WTC11 (cell line): ENCODE results near the gene RHOH. TPM values are rescaled to one million over a fixed set of nuclear protein-coding genes. Genes with fewer than 3 reads are reported as not detected.

Source experiments
- ATAC-seq: fragments of 200-7000 bp; cut with Tn5 transposase; 2 replicates; pipeline ENCODE4 v1.10.0; 2021; ENCODE audit warnings: mild to moderate bottlenecking, moderate library complexity
- CTCF ChIA-PET: fragments of 300-600 bp; sonication (Branson Sonifier 250); formaldehyde crosslinking; loops from one replicate; lab custom pipeline; 2021; ENCODE audit warnings: antibody characterized with exemption; lab: Charles Lee
- POLR2A ChIA-PET: fragments of 350-600 bp; sonication (Branson Sonifier 250); formaldehyde crosslinking; loops from one replicate; lab custom pipeline; 2021; ENCODE audit warnings: antibody characterized with exemption; lab: Charles Lee
- DNase-seq: peaks from one replicate; pipeline ENCODE4 v3.0.0; 2021; ENCODE audit warnings: low spot score
- H3K27ac Mint-ChIP-seq: 2 replicates; pipeline ENCODE4 v1.8.0; 2021; ENCODE audit warnings: mixed read lengths
- H3K27me3 Mint-ChIP-seq: 2 replicates; pipeline ENCODE4 v1.8.0; 2021; ENCODE audit warnings: low read depth, mild to moderate bottlenecking, moderate library complexity, mixed read lengths
- H3K36me3 Mint-ChIP-seq: 2 replicates; pipeline ENCODE4 v1.8.0; 2021; ENCODE audit warnings: mixed read lengths
- H3K4me1 Mint-ChIP-seq: 2 replicates; pipeline ENCODE4 v1.8.0; 2022; ENCODE audit warnings: mixed read lengths
- H3K4me3 Mint-ChIP-seq: 2 replicates; pipeline ENCODE4 v1.8.0; 2021; ENCODE audit warnings: mild to moderate bottlenecking, moderate library complexity, mixed read lengths
- H3K9me3 Mint-ChIP-seq: 2 replicates; pipeline ENCODE4 v1.8.0; 2021; ENCODE audit warnings: mixed read lengths
- EMX1 ChIP-seq: fragments of 250-450 bp; sonication (Bioruptor Pico); IDR thresholded peaks from 2 replicates; pipeline ENCODE4 v1.8.0; 2021; ENCODE audit warnings: mild to moderate bottlenecking
- FOXJ3 ChIP-seq: sonication (generic); formaldehyde crosslinking; IDR thresholded peaks from 2 replicates; pipeline ENCODE4 v1.9.0; 2021; ENCODE audit warnings: missing genetic modification reagents, mild to moderate bottlenecking, borderline replicate concordance
- FOXK1 ChIP-seq: sonication (generic); formaldehyde crosslinking; IDR thresholded peaks from 2 replicates; pipeline ENCODE4 v1.8.0; 2022; ENCODE audit warnings: mild to moderate bottlenecking, moderate library complexity, missing genetic modification reagents
- NFATC4 ChIP-seq: fragments of 250-450 bp; sonication (Bioruptor Pico); IDR thresholded peaks from 2 replicates; pipeline ENCODE4 v1.9.0; 2021; ENCODE audit warnings: mild to moderate bottlenecking
- PRDM15 ChIP-seq: sonication (generic); formaldehyde crosslinking; IDR thresholded peaks from 2 replicates; pipeline ENCODE4 v1.8.0; 2022; ENCODE audit warnings: missing genetic modification reagents
- RELA ChIP-seq: sonication (generic); formaldehyde crosslinking; IDR thresholded peaks from 2 replicates; pipeline ENCODE4 v1.8.1; 2022; ENCODE audit warnings: missing genetic modification reagents, mild to moderate bottlenecking, borderline replicate concordance
- SMAD4 ChIP-seq: sonication (generic); formaldehyde crosslinking; IDR thresholded peaks from 2 replicates; pipeline ENCODE4 v1.8.0; 2022; ENCODE audit warnings: mild to moderate bottlenecking, missing genetic modification reagents
- TP53 ChIP-seq: sonication (generic); formaldehyde crosslinking; IDR thresholded peaks from 2 replicates; pipeline ENCODE4 v1.8.1; 2023; ENCODE audit warnings: mild to moderate bottlenecking, missing genetic modification reagents
- ZNF138 ChIP-seq: sonication (generic); formaldehyde crosslinking; conservative IDR thresholded peaks from 2 replicates; pipeline ENCODE4 v1.8.1; 2022; ENCODE audit warnings: mild to moderate bottlenecking, moderate library complexity, missing genetic modification reagents
- ZNF416 ChIP-seq: fragments of 250-450 bp; sonication (Bioruptor Pico); IDR thresholded peaks from 2 replicates; pipeline ENCODE4 v1.9.0; 2021; ENCODE audit warnings: mild to moderate bottlenecking, inconsistent platforms
- total RNA-seq: library from RNA; stranded (reverse); gene quantifications from 3 replicates; pipeline ENCODE4 v1.2.3, GENCODE V29; 2021
- TF ChIP-seq, protein P1 (sequence below): fragments of 250-450 bp; sonication (Bioruptor Pico); IDR thresholded peaks from 2 replicates; pipeline ENCODE4 v1.9.0; 2021; ENCODE audit warnings: mild to moderate bottlenecking, borderline replicate concordance
- TF ChIP-seq, protein P2 (sequence below): sonication (generic); formaldehyde crosslinking; IDR thresholded peaks from 2 replicates; pipeline ENCODE4 v1.8.1; 2023; ENCODE audit warnings: mild to moderate bottlenecking, missing genetic modification reagents
- TF ChIP-seq, protein P3 (sequence below): sonication (generic); formaldehyde crosslinking; IDR thresholded peaks from 2 replicates; pipeline ENCODE4 v1.8.0; 2023; ENCODE audit warnings: missing genetic modification reagents, mild to moderate bottlenecking, borderline replicate concordance
- TF ChIP-seq, protein P4 (sequence below): sonication (generic); formaldehyde crosslinking; IDR thresholded peaks from 2 replicates; pipeline ENCODE4 v1.8.1; 2022; ENCODE audit warnings: missing genetic modification reagents, borderline replicate concordance

RHOH gene
- total RNA-seq, 1 experiment from 2014 or later: 8.7 TPM

GRCh38 chr4:40264995-40265909 is 68.4 kb downstream of the RHOH start (continued):
- TF ChIP-seq, protein P1, sequence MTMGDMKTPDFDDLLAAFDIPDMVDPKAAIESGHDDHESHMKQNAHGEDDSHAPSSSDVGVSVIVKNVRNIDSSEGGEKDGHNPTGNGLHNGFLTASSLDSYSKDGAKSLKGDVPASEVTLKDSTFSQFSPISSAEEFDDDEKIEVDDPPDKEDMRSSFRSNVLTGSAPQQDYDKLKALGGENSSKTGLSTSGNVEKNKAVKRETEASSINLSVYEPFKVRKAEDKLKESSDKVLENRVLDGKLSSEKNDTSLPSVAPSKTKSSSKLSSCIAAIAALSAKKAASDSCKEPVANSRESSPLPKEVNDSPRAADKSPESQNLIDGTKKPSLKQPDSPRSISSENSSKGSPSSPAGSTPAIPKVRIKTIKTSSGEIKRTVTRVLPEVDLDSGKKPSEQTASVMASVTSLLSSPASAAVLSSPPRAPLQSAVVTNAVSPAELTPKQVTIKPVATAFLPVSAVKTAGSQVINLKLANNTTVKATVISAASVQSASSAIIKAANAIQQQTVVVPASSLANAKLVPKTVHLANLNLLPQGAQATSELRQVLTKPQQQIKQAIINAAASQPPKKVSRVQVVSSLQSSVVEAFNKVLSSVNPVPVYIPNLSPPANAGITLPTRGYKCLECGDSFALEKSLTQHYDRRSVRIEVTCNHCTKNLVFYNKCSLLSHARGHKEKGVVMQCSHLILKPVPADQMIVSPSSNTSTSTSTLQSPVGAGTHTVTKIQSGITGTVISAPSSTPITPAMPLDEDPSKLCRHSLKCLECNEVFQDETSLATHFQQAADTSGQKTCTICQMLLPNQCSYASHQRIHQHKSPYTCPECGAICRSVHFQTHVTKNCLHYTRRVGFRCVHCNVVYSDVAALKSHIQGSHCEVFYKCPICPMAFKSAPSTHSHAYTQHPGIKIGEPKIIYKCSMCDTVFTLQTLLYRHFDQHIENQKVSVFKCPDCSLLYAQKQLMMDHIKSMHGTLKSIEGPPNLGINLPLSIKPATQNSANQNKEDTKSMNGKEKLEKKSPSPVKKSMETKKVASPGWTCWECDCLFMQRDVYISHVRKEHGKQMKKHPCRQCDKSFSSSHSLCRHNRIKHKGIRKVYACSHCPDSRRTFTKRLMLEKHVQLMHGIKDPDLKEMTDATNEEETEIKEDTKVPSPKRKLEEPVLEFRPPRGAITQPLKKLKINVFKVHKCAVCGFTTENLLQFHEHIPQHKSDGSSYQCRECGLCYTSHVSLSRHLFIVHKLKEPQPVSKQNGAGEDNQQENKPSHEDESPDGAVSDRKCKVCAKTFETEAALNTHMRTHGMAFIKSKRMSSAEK (CRISPR knock-in tag): no peak
- TF ChIP-seq, protein P2, sequence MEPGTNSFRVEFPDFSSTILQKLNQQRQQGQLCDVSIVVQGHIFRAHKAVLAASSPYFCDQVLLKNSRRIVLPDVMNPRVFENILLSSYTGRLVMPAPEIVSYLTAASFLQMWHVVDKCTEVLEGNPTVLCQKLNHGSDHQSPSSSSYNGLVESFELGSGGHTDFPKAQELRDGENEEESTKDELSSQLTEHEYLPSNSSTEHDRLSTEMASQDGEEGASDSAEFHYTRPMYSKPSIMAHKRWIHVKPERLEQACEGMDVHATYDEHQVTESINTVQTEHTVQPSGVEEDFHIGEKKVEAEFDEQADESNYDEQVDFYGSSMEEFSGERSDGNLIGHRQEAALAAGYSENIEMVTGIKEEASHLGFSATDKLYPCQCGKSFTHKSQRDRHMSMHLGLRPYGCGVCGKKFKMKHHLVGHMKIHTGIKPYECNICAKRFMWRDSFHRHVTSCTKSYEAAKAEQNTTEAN (CRISPR knock-in tag): no peak
- TF ChIP-seq EMX1 (CRISPR knock-in tag) (no peak), FOXJ3 (CRISPR knock-in tag) (no peak)

GRCh38 chr4:40265910-40266274 is 69.1 kb downstream of the RHOH start:
- no peak overlapping the region for H3K27ac Mint-ChIP-seq
- H3K4me1 Mint-ChIP-seq: peaks cover 17% of the 10 kb centered on the region
- DNase-seq: no peak
- H3K36me3 Mint-ChIP-seq: no peaks in the 10 kb centered on the region
- H3K4me3 Mint-ChIP-seq: no peak overlapping the region
- ChIA-PET CTCF (no interaction called here), POLR2A (no interaction called here)
- TF ChIP-seq RELA (no peak), TP53 (CRISPR knock-in tag) (no peak), FOXK1 (CRISPR knock-in tag) (no peak), NFATC4 (CRISPR knock-in tag) (no peak), ZNF138 (CRISPR knock-in tag) (no peak)
- TF ChIP-seq, protein P2 (CRISPR knock-in tag): no peak
- TF ChIP-seq, protein P3, sequence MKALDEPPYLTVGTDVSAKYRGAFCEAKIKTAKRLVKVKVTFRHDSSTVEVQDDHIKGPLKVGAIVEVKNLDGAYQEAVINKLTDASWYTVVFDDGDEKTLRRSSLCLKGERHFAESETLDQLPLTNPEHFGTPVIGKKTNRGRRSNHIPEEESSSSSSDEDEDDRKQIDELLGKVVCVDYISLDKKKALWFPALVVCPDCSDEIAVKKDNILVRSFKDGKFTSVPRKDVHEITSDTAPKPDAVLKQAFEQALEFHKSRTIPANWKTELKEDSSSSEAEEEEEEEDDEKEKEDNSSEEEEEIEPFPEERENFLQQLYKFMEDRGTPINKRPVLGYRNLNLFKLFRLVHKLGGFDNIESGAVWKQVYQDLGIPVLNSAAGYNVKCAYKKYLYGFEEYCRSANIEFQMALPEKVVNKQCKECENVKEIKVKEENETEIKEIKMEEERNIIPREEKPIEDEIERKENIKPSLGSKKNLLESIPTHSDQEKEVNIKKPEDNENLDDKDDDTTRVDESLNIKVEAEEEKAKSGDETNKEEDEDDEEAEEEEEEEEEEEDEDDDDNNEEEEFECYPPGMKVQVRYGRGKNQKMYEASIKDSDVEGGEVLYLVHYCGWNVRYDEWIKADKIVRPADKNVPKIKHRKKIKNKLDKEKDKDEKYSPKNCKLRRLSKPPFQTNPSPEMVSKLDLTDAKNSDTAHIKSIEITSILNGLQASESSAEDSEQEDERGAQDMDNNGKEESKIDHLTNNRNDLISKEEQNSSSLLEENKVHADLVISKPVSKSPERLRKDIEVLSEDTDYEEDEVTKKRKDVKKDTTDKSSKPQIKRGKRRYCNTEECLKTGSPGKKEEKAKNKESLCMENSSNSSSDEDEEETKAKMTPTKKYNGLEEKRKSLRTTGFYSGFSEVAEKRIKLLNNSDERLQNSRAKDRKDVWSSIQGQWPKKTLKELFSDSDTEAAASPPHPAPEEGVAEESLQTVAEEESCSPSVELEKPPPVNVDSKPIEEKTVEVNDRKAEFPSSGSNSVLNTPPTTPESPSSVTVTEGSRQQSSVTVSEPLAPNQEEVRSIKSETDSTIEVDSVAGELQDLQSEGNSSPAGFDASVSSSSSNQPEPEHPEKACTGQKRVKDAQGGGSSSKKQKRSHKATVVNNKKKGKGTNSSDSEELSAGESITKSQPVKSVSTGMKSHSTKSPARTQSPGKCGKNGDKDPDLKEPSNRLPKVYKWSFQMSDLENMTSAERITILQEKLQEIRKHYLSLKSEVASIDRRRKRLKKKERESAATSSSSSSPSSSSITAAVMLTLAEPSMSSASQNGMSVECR (CRISPR knock-in tag): no peak
- ATAC-seq: no peak
- peaks cover 6% of the 10 kb centered on the region; the same call in 1 of the 2 replicates for H3K9me3 Mint-ChIP-seq
- no peaks in the 10 kb centered on the region for H3K27me3 Mint-ChIP-seq

- peaks cover 6% of the 10 kb centered on the region; the same call in 1 of the 2 replicates for H3K9me3 Mint-ChIP-seq
- no peak overlapping the region for H3K27ac Mint-ChIP-seq
- ATAC-seq (no peak), DNase-seq (no peak)
- CTCF ChIA-PET: no interaction called here
- POLR2A ChIA-PET: no interaction called here
- no peak overlapping the region for H3K4me3 Mint-ChIP-seq
- H3K4me1 Mint-ChIP-seq: peaks cover 13% of the 10 kb centered on the region
- H3K36me3 Mint-ChIP-seq: no peaks in the 10 kb centered on the region
- H3K27me3 Mint-ChIP-seq: no peaks in the 10 kb centered on the region
- TF ChIP-seq ZNF416 (CRISPR knock-in tag) (no peak), SMAD4 (no peak), PRDM15 (CRISPR knock-in tag) (no peak)
- TF ChIP-seq, protein P4, sequence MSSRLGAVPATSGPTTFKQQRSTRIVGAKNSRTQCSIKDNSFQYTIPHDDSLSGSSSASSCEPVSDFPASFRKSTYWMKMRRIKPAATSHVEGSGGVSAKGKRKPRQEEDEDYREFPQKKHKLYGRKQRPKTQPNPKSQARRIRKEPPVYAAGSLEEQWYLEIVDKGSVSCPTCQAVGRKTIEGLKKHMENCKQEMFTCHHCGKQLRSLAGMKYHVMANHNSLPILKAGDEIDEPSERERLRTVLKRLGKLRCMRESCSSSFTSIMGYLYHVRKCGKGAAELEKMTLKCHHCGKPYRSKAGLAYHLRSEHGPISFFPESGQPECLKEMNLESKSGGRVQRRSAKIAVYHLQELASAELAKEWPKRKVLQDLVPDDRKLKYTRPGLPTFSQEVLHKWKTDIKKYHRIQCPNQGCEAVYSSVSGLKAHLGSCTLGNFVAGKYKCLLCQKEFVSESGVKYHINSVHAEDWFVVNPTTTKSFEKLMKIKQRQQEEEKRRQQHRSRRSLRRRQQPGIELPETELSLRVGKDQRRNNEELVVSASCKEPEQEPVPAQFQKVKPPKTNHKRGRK (CRISPR knock-in tag): no peak
Observed at GRCh38 chr4:40269133-40269532, 72.3 kb downstream of the RHOH start.
